Activated CD8-positive, alpha-beta T cell treated with anti-CD3 and anti-CD28 coated beads, Interleukin-2, amount 10 ng/mL, durations not matched to agents 7 days and 5 days (primary cell): ENCODE measurements around the gene SSBP1. TPM values are rescaled to one million over a fixed set of nuclear protein-coding genes. Genes with fewer than 3 reads are reported as not detected.

Source experiments
- ATAC-seq: fragments of 150-1000 bp; cut with Tn5 transposase; one replicate; pipeline ENCODE4 v1.10.0; 2021; ENCODE audit warnings: moderate library complexity
- CTCF ChIA-PET: fragments of 350-600 bp; sonication (Branson Sonifier 250); formaldehyde crosslinking; loops from one replicate; lab custom pipeline; 2021; ENCODE audit warnings: antibody characterized with exemption; lab: Charles Lee
- POLR2A ChIA-PET: fragments of 350-600 bp; sonication (Branson Sonifier 250); formaldehyde crosslinking; loops from one replicate; lab custom pipeline; 2021; ENCODE audit warnings: antibody characterized with exemption; lab: Charles Lee
- DNase-seq: peaks from one replicate; pipeline ENCODE4 v3.0.0-alpha.2; 2020
- H3K27ac Mint-ChIP-seq: one replicate; pipeline ENCODE4 v1.8.0; 2021; ENCODE audit warnings: mild to moderate bottlenecking, mixed read lengths
- H3K27me3 Mint-ChIP-seq: one replicate; pipeline ENCODE4 v1.8.0; 2021; ENCODE audit warnings: low read depth, mixed read lengths
- H3K36me3 Mint-ChIP-seq: one replicate; pipeline ENCODE4 v1.8.0; 2021; ENCODE audit warnings: low read depth, mixed read lengths
- H3K4me1 Mint-ChIP-seq: one replicate; pipeline ENCODE4 v1.8.0; 2021; ENCODE audit warnings: low read depth, mixed read lengths
- H3K4me3 Mint-ChIP-seq: one replicate; pipeline ENCODE4 v1.8.0; 2021; ENCODE audit warnings: mild to moderate bottlenecking, mixed read lengths
- H3K9me3 Mint-ChIP-seq: one replicate; pipeline ENCODE4 v1.8.0; 2022; ENCODE audit warnings: mixed read lengths; ENCODE audit not compliant: insufficient read depth
- total RNA-seq, 2 experiments: library from RNA; stranded (reverse); gene quantifications; one replicate each; pipeline ENCODE4 v1.2.3, GENCODE V29; 2021

Gene SSBP1
- total RNA-seq, 2 experiments from 2014 or later, result 138 to 140 TPM

DNA sequence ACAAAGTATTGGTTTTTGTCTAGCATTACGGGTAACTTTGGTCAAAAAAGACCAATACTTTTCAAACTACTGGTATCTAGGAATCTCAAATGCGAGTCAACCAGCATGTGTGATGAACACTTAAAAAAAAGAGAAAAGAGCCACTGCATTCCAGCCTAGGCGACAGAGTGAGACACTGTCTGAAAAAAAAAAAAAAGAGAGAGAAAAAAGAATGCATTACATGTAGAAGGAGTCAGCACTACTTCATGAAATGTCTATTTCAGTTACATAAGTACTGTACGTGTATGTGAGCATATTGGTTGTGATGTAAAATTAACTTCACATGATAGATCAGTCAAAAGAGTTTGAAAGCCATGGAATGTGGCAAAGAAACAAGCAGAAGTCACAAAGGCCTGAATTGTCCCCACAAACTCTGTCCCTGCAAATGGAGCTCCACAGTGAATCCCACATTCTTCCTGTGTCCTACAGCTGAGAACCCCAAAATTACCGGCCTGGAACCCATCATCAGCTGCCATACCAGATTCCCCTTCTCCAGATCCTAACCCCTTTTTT, 37.8 kb upstream of the SSBP1 start:
- H3K4me1 Mint-ChIP-seq, result peaks cover 37% of the 10 kb centered on the region
- no peaks in the 10 kb centered on the region for H3K9me3 Mint-ChIP-seq
- peak overlapping the region; percentile 81 for H3K4me3 Mint-ChIP-seq
- H3K36me3 Mint-ChIP-seq, result peaks cover 9% of the 10 kb centered on the region
- ChIA-PET CTCF (interaction anchor here (1.2 to 6.5 kb wide), 4 partner anchors 14 to 46 kb away, joined by 4 to 45 read pairs (median 15); partner anchors contain the start of gene SSBP1), POLR2A (interaction anchor here (1.0 to 3.7 kb wide), 6 partner anchors 10 to 149 kb away, joined by 3 to 40 read pairs (median 4); partner anchors contain the start of genes AGK and SSBP1)
- peak overlapping the region; percentile 59 for H3K27ac Mint-ChIP-seq
- ATAC-seq (no peak), DNase-seq (no peak)
- H3K27me3 Mint-ChIP-seq, result peaks cover 16% of the 10 kb centered on the region

- ChIA-PET CTCF (interaction anchor here (1.0 to 6.5 kb wide), 6 partner anchors 13 to 46 kb away, joined by 3 to 45 read pairs (median 5); partner anchors contain the start of gene SSBP1), POLR2A (interaction anchor here (0.5 to 3.7 kb wide), 15 partner anchors 11 to 360 kb away, joined by 3 to 40 read pairs (median 3); partner anchors contain the start of genes AGK and SSBP1)
- Mint-ChIP-seq H3K9me3 (no peaks in the 10 kb centered on the region), H3K4me1 (peaks cover 37% of the 10 kb centered on the region), H3K36me3 (peaks cover 9% of the 10 kb centered on the region), H3K4me3 (peak overlapping the region; percentile 81), H3K27me3 (peaks cover 18% of the 10 kb centered on the region), H3K27ac (peak overlapping the region; percentile 59)
- DNase-seq, result no peak
- no peak for ATAC-seq
Observed at GRCh38 chr7:141700848-141701371, 37.2 kb upstream of the SSBP1 start.

- peaks cover 34% of the 10 kb centered on the region for H3K4me1 Mint-ChIP-seq
- POLR2A ChIA-PET, result interaction anchor here (0.5 to 3.7 kb wide), 16 partner anchors 10 to 361 kb away, joined by 3 to 40 read pairs (median 3); partner anchors contain the start of genes AGK and SSBP1
Observed at GRCh38 chr7:141701489-141702046, 36.6 kb upstream of the SSBP1 start.

GRCh38 chr7:141702047-141702567, 36.1 kb upstream of the SSBP1 start, which contains the start of gene DENND11:
Gene DENND11 (minus strand): TSS chr7:141702166. CDS start chr7:141702153, 13 bp downstream.
- peak; percentile 80 for ATAC-seq
- peak within 1 kb of the TSS; percentile 84 for H3K27ac Mint-ChIP-seq
- H3K27me3 Mint-ChIP-seq, result peaks cover 24% of the 10 kb centered on the region
- peak; percentile 47 for DNase-seq
- ChIA-PET POLR2A (interaction anchor here (0.7 to 3.7 kb wide), 6 partner anchors 9 to 36 kb away, joined by 3 to 40 read pairs (median 4); partner anchors contain the start of gene SSBP1), CTCF (interaction anchor here (1.0 to 6.5 kb wide), 5 partner anchors 12 to 84 kb away, joined by 3 to 45 read pairs (median 5); partner anchors contain the start of gene SSBP1)
- H3K4me3 Mint-ChIP-seq, result peak within 1 kb of the TSS; percentile 81
- H3K4me1 Mint-ChIP-seq, result peaks cover 33% of the 10 kb centered on the region
- H3K36me3 Mint-ChIP-seq, result peaks cover 9% of the 10 kb centered on the region
- no peaks in the 10 kb centered on the region for H3K9me3 Mint-ChIP-seq

More at GRCh38 chr7:141701489-141702046, 36.6 kb upstream of the SSBP1 start:
- Mint-ChIP-seq H3K4me3 (peak overlapping the region; percentile 81), H3K27me3 (peaks cover 20% of the 10 kb centered on the region), H3K9me3 (no peaks in the 10 kb centered on the region), H3K36me3 (peaks cover 9% of the 10 kb centered on the region), H3K27ac (peak overlapping the region; percentile 84)
- DNase-seq (peak; percentile 86), ATAC-seq (peak; percentile 90)
- CTCF ChIA-PET, result interaction anchor here (1.0 to 6.5 kb wide), 6 partner anchors 13 to 47 kb away, joined by 3 to 45 read pairs (median 5); partner anchors contain the start of gene SSBP1

DNA sequence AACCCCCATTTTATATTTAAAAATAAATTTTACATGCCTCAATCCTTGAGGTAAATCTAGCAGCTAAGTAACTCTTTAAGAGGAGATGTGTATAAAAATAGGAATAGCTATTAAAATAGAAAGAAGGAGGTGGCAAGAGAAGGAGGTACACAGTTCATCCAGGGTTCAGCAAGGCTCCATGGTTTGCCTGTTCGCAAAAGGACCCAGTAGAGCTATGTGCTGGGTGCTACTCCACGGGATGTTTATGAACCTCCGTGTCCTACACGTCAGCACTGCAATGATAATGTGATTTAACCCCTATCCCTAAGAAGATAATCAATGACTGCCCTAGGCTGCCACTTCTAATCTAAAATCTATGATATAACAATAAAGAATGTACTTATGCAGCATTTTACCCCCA, 35.3 kb upstream of the SSBP1 start:
- ChIA-PET CTCF (interaction anchor here (0.9 to 6.5 kb wide), 5 partner anchors 28 to 83 kb away, joined by 3 to 45 read pairs (median 5); partner anchors contain the start of gene SSBP1), POLR2A (interaction anchor here (0.7 to 3.7 kb wide), 2 partner anchors 8 to 35 kb away, joined by 3 to 40 read pairs; partner anchors contain the start of gene SSBP1)
- Mint-ChIP-seq H3K9me3 (no peaks in the 10 kb centered on the region), H3K36me3 (peaks cover 9% of the 10 kb centered on the region), H3K27me3 (peaks cover 24% of the 10 kb centered on the region), H3K4me1 (peaks cover 33% of the 10 kb centered on the region), H3K27ac (no peak overlapping the region), H3K4me3 (peak overlapping the region; percentile 32)
- DNase-seq (no peak), ATAC-seq (no peak)

DNA sequence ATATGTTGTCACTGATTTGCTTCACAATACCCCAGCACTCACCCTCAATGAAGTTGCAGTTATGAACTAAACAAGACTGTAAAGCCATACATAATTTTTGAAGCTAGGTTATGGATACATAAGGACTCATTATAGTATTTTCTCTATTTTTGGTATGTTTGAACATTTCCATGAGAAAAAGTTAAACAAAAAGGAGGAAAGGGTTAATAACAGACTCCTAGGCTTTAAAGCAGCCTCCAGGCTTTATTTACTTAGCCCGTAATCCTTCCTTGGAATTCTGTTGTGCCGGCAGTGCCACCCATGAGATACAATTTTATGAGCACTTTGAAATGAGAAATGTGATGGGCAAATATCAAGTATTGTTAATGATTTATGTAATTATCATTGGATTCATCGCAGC, 34.0 kb upstream of the SSBP1 start:
- Mint-ChIP-seq H3K36me3 (peaks cover 9% of the 10 kb centered on the region), H3K27me3 (peaks cover 24% of the 10 kb centered on the region), H3K9me3 (no peaks in the 10 kb centered on the region), H3K4me1 (peaks cover 21% of the 10 kb centered on the region), H3K4me3 (no peak overlapping the region), H3K27ac (no peak overlapping the region)
- ATAC-seq (no peak), DNase-seq (no peak)
- CTCF ChIA-PET, result interaction anchor here (1.8 kb wide), 1 partner anchor 49 kb away, joined by 6 read pairs; no protein-coding TSS in a partner anchor
- POLR2A ChIA-PET, result no interaction called here

- peaks cover 24% of the 10 kb centered on the region for H3K27me3 Mint-ChIP-seq
- H3K27ac Mint-ChIP-seq, result no peak overlapping the region
- peaks cover 17% of the 10 kb centered on the region for H3K4me1 Mint-ChIP-seq
- ChIA-PET CTCF (interaction anchor here (1.4 to 1.8 kb wide), 2 partner anchors 34 to 50 kb away, joined by 5 to 6 read pairs; partner anchors contain the start of gene SSBP1), POLR2A (no interaction called here)
- H3K4me3 Mint-ChIP-seq, result no peak overlapping the region
- H3K9me3 Mint-ChIP-seq, result no peaks in the 10 kb centered on the region
- peaks cover 7% of the 10 kb centered on the region for H3K36me3 Mint-ChIP-seq
- no peak for ATAC-seq
- DNase-seq, result no peak
Observed at GRCh38 chr7:141704741-141705140, 33.4 kb upstream of the SSBP1 start.

- H3K4me1 Mint-ChIP-seq, result peaks cover 7% of the 10 kb centered on the region
- no peaks in the 10 kb centered on the region for H3K36me3 Mint-ChIP-seq
- ChIA-PET CTCF (no interaction called here), POLR2A (interaction anchor here (1.0 kb wide), 1 partner anchor 52 kb away, joined by 3 read pairs; no protein-coding TSS in a partner anchor)
- DNase-seq (no peak), ATAC-seq (no peak)
- no peaks in the 10 kb centered on the region for H3K9me3 Mint-ChIP-seq
- H3K27me3 Mint-ChIP-seq, result peaks cover 22% of the 10 kb centered on the region
- no peak overlapping the region for H3K27ac Mint-ChIP-seq
- no peak overlapping the region for H3K4me3 Mint-ChIP-seq
Observed at GRCh38 chr7:141706239-141707064, 31.7 kb upstream of the SSBP1 start.

- no peaks in the 10 kb centered on the region for H3K36me3 Mint-ChIP-seq
- CTCF ChIA-PET, result interaction anchor here (0.6 to 3.4 kb wide), 5 partner anchors 19 to 59 kb away, joined by 3 to 17 read pairs (median 4); partner anchors contain the start of gene SSBP1
- peaks cover 19% of the 10 kb centered on the region for H3K27me3 Mint-ChIP-seq
- H3K9me3 Mint-ChIP-seq, result no peaks in the 10 kb centered on the region
- ATAC-seq, result no peak
- POLR2A ChIA-PET, result no interaction called here
- DNase-seq, result no peak
- H3K27ac Mint-ChIP-seq, result no peak within 1 kb of the TSS
- peaks cover 7% of the 10 kb centered on the region for H3K4me1 Mint-ChIP-seq
- H3K4me3 Mint-ChIP-seq, result no peak within 1 kb of the TSS
Observed at GRCh38 chr7:141708351-141708750, 29.8 kb upstream of the SSBP1 start, which contains the start of gene WEE2. Gene WEE2 (plus strand): TSS chr7:141708353. CDS start chr7:141708759, 406 bp downstream.

DNA sequence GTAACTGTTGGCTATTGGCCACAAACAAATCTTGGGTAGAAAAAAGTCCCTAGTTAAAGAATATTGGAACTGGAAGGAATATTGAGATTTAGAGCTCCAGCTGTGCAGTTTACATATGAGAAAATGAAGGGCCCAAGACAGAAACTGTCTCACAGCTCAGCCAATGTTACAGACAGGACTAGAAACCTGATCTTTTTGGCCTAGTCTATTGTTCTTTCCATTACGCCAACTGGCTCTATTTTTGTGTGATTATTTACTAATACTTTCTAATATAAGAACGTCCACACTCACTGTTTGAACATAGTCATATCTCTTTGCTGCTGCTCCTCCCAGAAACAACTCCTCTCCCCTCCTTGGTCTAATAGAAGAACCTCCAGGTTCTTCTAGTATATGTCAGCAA, 28.8 kb upstream of the SSBP1 start:
- Mint-ChIP-seq H3K27me3 (peaks cover 12% of the 10 kb centered on the region), H3K9me3 (no peaks in the 10 kb centered on the region), H3K4me3 (no peak overlapping the region), H3K36me3 (no peaks in the 10 kb centered on the region), H3K27ac (no peak overlapping the region), H3K4me1 (peaks cover 7% of the 10 kb centered on the region)
- DNase-seq, result no peak
- no peak for ATAC-seq
- ChIA-PET CTCF (interaction anchor here (1.0 to 3.4 kb wide), 5 partner anchors 20 to 76 kb away, joined by 3 to 17 read pairs (median 7); partner anchors contain the start of gene SSBP1), POLR2A (no interaction called here)
